Activated CD4-positive, alpha-beta T cell treated with anti-CD3 and anti-CD28 coated beads, Interleukin-10, Interleukin-2, amounts not matched to agents 100 ng/mL and 50 ng/mL, durations not matched to agents 16 hours and 8 hours (primary cell): ENCODE results near the gene FAM200A.
A peak's percentile ranks its signal among the peaks of the same experiment; 100 is the strongest.
"Not testable (repeated sequence)": the region's sequence is repeated elsewhere in the genome, so short reads cannot be mapped to it uniquely, and the experiment has no call there.

Experiments
- DNase-seq: peaks from one replicate; pipeline ENCODE4 v3.0.0-alpha.2; 2020

FAM200A gene

DNA sequence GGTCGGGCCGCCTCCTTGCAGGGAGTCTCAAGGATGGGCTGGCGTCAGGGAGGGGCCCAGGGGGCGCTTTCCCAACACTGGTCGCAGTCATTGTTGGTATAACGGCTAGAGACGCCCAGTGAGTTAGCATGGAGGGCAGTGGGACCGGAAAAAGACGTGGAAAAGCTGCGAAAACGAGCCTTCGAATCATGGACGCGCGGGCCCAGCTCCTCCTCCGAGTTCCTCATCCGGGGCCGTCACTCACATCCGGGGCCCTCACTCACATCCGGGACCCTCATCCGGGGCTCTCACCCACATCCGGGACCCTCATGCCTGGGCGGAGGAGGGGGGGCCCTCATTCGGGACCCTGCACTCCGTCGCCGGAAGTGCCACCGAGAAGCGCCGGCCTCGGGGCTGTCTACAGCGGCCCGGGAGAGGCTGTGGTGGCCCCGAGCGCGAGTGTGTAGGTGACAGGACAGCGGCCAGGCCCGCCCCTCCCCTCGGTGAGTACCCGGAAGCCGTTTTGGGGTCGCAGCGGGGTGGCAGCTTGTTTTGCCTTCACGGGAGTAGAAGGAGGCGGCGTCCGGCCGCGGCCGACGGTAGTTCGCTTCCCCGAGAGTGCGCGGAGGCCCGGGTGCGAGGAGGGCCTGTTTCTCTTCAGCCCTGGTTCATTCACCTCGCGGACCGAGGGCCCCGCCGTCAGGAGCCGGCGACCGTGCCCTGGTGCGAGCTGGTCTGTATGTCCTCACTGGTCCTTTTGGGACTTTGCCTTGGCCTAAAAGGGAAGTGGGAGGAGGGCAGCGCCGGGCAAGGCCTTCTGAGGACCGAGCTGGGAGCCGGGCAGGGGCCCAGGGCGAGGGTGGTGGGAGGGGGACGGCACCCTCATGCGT is 6.6 kb upstream of the FAM200A start, which contains the start of gene ZNF655:
TSS of gene ZNF655 (plus strand) at position 337 of the 869 bp plus-strand sequence. CDS start 1,918 bp downstream, outside the sequence.
- peak; percentile 89 for DNase-seq

GRCh38 chr7:99557940-99558305 is 6.0 kb upstream of the FAM200A start:
- peak; percentile 5 for DNase-seq

GRCh38 chr7:99557196-99557607 is 5.3 kb upstream of the FAM200A start:
- no peak for DNase-seq

GRCh38 chr7:99554939-99555338 is 3.0 kb upstream of the FAM200A start:
- no peak for DNase-seq

GRCh38 chr7:99553039-99553438 is 1.1 kb upstream of the FAM200A start:
- DNase-seq = no peak

- no peak for DNase-seq
Observed at GRCh38 chr7:99551334-99551733, 580 bp downstream of the FAM200A start.

- not testable (repeated sequence) for DNase-seq
Observed at GRCh38 chr7:99549545-99549944, 2.4 kb downstream of the FAM200A start.

GRCh38 chr7:99545308-99545707 is 6.6 kb downstream of the FAM200A start:
- not testable (repeated sequence) for DNase-seq

DNA sequence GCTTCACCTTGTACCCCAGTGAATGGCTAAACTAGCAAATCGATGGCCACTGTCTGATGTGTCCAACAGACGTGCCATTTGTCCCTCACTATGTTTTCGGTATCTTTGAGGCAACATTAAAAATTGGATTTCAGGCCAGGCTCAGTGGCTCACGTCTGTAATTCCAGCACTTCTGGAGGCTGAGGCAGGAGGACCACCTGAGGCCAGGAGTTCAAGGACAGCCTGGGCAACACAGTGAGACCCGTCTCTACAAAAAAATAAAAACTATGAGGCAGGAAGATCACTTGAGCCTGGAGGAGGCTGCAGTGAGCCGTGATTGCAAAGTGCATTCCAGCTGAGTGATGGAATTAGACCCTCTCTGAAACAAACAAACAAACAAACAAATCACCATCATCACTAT is 8.0 kb downstream of the FAM200A start:
- DNase-seq = no peak

- DNase-seq = no peak
Observed at GRCh38 chr7:99543081-99543671, 8.7 kb downstream of the FAM200A start.

- DNase-seq = no peak
Observed at GRCh38 chr7:99541212-99541611, 10.7 kb downstream of the FAM200A start.

DNA sequence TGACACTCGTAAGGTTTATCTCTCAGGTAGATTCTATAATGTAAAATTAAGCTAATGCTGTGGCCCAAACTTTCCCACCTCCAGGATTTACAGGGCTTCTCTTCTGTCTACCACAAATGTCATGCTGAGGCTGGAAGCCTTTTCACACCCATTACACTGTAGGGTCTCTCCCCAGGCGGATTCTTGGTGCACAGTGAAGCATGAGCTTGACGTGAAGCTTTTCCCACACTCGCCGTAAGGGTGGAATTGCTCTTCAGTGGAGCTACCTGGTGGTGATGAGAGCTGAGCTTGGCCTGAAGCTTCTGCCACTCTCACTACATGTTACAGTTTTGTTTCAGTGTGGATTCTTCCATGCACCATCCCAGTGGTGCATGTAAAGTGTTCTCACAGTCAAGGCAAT is 11.4 kb downstream of the FAM200A start:
- no peak for DNase-seq

DNA sequence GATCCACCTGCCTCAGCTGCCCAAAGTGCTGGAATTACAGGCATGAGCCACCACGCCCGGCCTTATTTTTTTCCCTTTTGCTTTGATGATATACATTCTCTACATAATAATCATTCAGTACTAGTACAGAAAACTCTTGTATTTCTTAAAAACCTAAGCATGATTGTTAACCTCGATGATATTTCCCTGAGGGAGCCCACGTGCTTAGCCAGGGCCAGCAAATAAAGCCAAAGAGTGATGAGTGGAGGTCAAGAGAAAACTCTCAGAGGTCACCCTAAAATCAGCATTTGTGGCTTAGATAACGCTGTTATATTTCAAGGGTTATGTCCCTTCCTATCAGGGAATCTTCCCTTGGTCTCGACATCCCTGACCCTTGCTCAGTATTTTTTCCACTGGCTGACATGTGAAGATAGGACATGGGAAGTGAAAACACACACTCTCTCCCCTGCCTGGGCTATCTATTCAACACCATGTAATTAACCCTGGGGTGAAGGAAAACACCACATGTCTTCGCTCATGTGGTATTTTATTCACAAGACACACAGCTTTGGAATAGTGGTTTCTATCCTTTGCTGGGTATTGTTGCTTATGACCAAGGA is 12.6 kb downstream of the FAM200A start:
- DNase-seq = no peak

DNA sequence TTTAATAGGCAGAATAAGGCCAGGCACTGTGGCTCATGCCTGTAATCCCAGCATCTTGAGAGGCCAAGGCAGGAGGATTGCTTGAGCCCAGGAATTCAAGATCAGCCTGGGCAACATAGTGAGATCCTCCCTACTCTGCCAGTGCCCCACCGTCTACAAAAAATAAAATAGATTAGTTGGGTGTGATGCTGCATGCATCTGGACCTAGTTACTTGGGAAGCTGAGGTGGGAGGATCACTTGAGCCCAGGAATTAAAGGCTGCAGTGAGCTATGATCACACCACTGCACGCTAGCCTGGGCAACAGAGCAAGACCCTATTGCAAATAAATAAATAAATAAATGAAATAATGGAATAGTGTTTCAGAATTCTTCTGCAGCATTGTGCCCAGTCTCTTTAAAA is 16.2 kb downstream of the FAM200A start:
- no peak for DNase-seq

GRCh38 chr7:99531354-99531765 is 20.6 kb downstream of the FAM200A start:
- DNase-seq = no peak

GRCh38 chr7:99525713-99526440 is 26.0 kb downstream of the FAM200A start:
- DNase-seq = no peak

GRCh38 chr7:99521399-99521798 is 30.5 kb downstream of the FAM200A start:
- no peak for DNase-seq

- no peak for DNase-seq
Observed at GRCh38 chr7:99514050-99514449, 37.9 kb downstream of the FAM200A start.

GRCh38 chr7:99505324-99505662 is 46.6 kb downstream of the FAM200A start:
- no peak for DNase-seq

DNA sequence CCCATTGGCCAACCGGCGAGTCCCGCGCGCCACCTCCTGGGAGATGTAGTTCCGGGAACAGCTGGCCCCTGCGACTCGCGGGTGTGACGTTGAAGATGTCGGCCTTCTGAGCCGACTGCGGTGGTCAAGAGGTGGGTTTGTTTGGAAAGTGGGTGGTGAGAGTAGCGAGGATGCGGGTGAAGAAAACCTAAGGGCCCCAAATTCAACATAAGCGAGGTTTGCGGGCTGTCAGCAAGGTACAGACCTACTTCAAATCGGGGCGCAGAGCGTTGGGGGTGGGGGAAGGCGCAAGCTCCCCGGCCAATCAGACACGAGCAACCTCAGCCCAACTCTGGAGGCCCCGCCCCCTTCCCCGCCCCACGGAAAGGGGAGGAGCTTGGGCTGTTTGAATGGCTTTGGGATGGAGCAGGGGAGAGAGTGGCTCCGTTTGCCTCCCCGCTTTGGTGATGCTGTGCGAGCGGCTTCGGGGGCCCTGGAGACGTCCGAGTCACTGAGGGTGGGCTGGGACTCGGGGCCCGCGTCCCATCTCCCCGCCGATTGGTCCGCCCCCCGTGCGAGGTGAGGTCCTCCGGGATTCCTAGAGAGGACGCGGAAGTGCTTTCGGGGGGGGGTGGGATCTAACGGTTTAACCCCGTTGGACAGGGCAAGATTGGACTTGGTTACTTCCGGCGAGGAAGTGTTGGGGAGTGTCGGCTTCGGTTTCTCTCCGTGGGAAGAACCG is 47.2 kb downstream of the FAM200A start, which contains the start of gene ZKSCAN5:
TSS of gene ZKSCAN5 (plus strand) at position 60 of the 721 bp plus-strand sequence. CDS start 1,383 bp downstream, outside the sequence.
- DNase-seq = peak; percentile 98

DNA sequence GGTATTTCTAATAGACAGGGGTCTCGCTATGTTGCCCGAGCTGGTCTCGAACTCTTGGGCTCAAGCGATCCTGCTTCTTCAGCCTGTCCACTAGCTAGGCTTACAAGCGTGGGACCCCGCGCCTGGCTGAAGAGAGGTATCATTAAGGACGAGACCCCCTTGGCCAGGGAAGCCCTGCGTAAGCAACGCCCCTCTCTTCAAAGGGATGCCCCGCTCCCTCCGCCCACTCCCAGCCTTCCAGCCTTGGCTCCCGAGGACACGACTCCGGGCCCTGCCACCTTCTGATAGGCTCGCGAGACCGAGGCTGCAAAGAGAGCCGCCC is 47.7 kb downstream of the FAM200A start:
- DNase-seq = no peak

GRCh38 chr7:99501236-99501635 is 50.7 kb downstream of the FAM200A start:
- peak; percentile 14 for DNase-seq

DNA sequence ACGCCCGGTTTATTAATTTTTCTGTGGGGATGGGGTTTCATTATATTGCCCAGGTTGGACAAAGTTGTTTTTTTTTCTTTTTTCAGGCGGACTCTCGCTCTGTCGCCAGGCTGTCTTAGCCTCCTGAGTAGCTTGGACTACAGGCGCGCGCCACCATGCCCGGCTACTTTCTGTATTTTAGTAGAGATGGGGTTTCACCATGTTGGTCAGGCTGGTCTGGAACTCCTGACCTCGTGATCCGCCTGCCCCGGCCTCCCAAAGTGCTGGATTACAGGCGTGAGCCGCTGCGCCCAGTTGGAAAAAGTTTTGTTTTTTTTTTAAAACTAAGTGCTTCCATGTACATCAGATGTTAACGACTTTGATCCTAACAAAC is 51.3 kb downstream of the FAM200A start:
- no peak for DNase-seq
